HepG2 (cell line): Measurements from ENCODE around the gene CCS. TPM values are rescaled to one million over a fixed set of nuclear protein-coding genes. Genes with fewer than 3 reads are reported as not detected.

Source experiments
- ARHGAP35 ChIP-seq: sonication (generic); formaldehyde crosslinking; IDR thresholded peaks from 2 replicates; pipeline ENCODE4 v1.9.0; 2022; ENCODE audit warnings: mild to moderate bottlenecking, inconsistent platforms, moderate library complexity, missing genetic modification reagents, borderline replicate concordance
- DR1 ChIP-seq: sonication (generic); formaldehyde crosslinking; IDR thresholded peaks from 2 replicates; pipeline ENCODE4 v1.8.0; 2021; ENCODE audit warnings: mild to moderate bottlenecking, missing genetic modification reagents, inconsistent platforms
- FOXC1 ChIP-seq: sonication (generic); formaldehyde crosslinking; IDR thresholded peaks from 2 replicates; pipeline ENCODE4 v1.8.0; 2022; ENCODE audit warnings: mild to moderate bottlenecking, missing genetic modification reagents, borderline replicate concordance
- HMG20A ChIP-seq: IDR thresholded peaks from 2 replicates; pipeline ENCODE4 v1.6.1; 2016; ENCODE audit warnings: borderline replicate concordance
- LCORL ChIP-seq, 2 experiments: fragments of 450-650 bp in 1 of 2; sonication (generic) in 1 of 2; formaldehyde crosslinking in 1 of 2; IDR thresholded peaks; 2 replicates each; pipeline versions ENCODE4 v1.5.0 to v1.6.1; 2017 to 2020; ENCODE audit warnings: antibody characterized with exemption in 1 of 2, missing genetic modification reagents in 1 of 2
- MTF2 ChIP-seq: sonication (generic); formaldehyde crosslinking; IDR thresholded peaks from 2 replicates; pipeline ENCODE4 v1.5.0; 2020; ENCODE audit warnings: missing genetic modification reagents, borderline replicate concordance
- NFYC ChIP-seq: IDR thresholded peaks from 2 replicates; pipeline ENCODE4 v1.6.1; 2016; ENCODE audit warnings: missing genetic modification reagents, missing compliant biosample characterization
- NR3C1 ChIP-seq: sonication (generic); formaldehyde crosslinking; IDR thresholded peaks from 2 replicates; pipeline ENCODE4 v1.4.0; 2020; ENCODE audit warnings: missing genetic modification reagents
- RFX1 ChIP-seq: fragments of 450-650 bp; IDR thresholded peaks from 2 replicates; pipeline ENCODE4 v1.6.1; 2017
- SALL2 ChIP-seq: sonication (generic); formaldehyde crosslinking; IDR thresholded peaks from 2 replicates; pipeline ENCODE4 v1.8.1; 2023; ENCODE audit warnings: mild to moderate bottlenecking, missing genetic modification reagents, inconsistent platforms
- SATB2 ChIP-seq: sonication (generic); formaldehyde crosslinking; IDR thresholded peaks from 2 replicates; pipeline ENCODE4 v1.5.0; 2020; ENCODE audit warnings: missing genetic modification reagents
- SUZ12 ChIP-seq: fragments of 150-350 bp; IDR thresholded peaks from 2 replicates; pipeline ENCODE4 v1.6.1; 2014; ENCODE audit warnings: low read depth, low read length
- ZNF292 ChIP-seq: sonication (generic); formaldehyde crosslinking; IDR thresholded peaks from 2 replicates; pipeline ENCODE4 v1.8.1; 2022; ENCODE audit warnings: mild to moderate bottlenecking, low read depth, missing genetic modification reagents, borderline replicate concordance
- ZNF432 ChIP-seq: sonication (generic); formaldehyde crosslinking; IDR thresholded peaks from 2 replicates; pipeline ENCODE4 v1.5.0; 2020; ENCODE audit warnings: missing genetic modification reagents, mild to moderate bottlenecking, borderline replicate concordance
- ZNF567 ChIP-seq: sonication (generic); formaldehyde crosslinking; IDR thresholded peaks from 2 replicates; pipeline ENCODE4 v1.8.1; 2023; ENCODE audit warnings: mild to moderate bottlenecking, missing genetic modification reagents, borderline replicate concordance
- ZNF607 ChIP-seq: sonication (generic); formaldehyde crosslinking; IDR thresholded peaks from 2 replicates; pipeline ENCODE4 v1.5.1; 2020; ENCODE audit warnings: missing genetic modification reagents, mild to moderate bottlenecking, borderline replicate concordance
- ZNF746 ChIP-seq: sonication (generic); formaldehyde crosslinking; IDR thresholded peaks from 2 replicates; pipeline ENCODE4 v1.8.0; 2022; ENCODE audit warnings: mild to moderate bottlenecking, missing genetic modification reagents
- ZNF776 ChIP-seq: sonication (generic); formaldehyde crosslinking; IDR thresholded peaks from 2 replicates; pipeline ENCODE4 v1.4.0; 2020; ENCODE audit warnings: mild to moderate bottlenecking, missing genetic modification reagents
- polyA plus RNA-seq, 8 experiments: library from polyadenylated mRNA; depleted of rRNA in 3 of 8; stranded (reverse) in 7 of 8; unstranded in 1 of 8; fragments of >200 nt; fragmentation: Illumina TruSeq in 4 of 8; extraction: Trizol in 4 of 8; gene quantifications; 2 replicates each; pipeline versions ENCODE4 v1.2.1 to v1.2.3, GENCODE V29; 2011 to 2016; ENCODE audit warnings: low read depth in 4 of 8, missing spikeins in 1 of 8, mixed read lengths in 1 of 8; ENCODE audit not compliant: insufficient read depth in 1 of 8
- total RNA-seq, 5 experiments: library from RNA; depleted of rRNA; stranded (reverse); fragments of >200 nt; fragmentation: Illumina TruSeq; extraction: Trizol; gene quantifications; 2 replicates each; pipeline ENCODE4 v1.2.3, GENCODE V29; 2016; ENCODE audit warnings: low read depth in 1 of 5
- TF ChIP-seq, protein P1 (sequence below): sonication (generic); formaldehyde crosslinking; IDR thresholded peaks from 2 replicates; pipeline ENCODE4 v1.5.0; 2020; ENCODE audit warnings: mild to moderate bottlenecking, missing genetic modification reagents, borderline replicate concordance
- TF ChIP-seq, protein P2 (sequence below), 2 experiments: fragments of 450-650 bp in 1 of 2; sonication (generic) in 1 of 2; formaldehyde crosslinking; IDR thresholded peaks; 2 replicates each; pipeline versions ENCODE4 v1.5.0 to v1.8.0; 2020 to 2022; ENCODE audit warnings: mild to moderate bottlenecking in 1 of 2, missing genetic modification reagents in 1 of 2
- TF ChIP-seq, protein P3 (sequence below): sonication (generic); formaldehyde crosslinking; IDR thresholded peaks from 2 replicates; pipeline ENCODE4 v1.8.1; 2023; ENCODE audit warnings: mild to moderate bottlenecking, missing genetic modification reagents
- TF ChIP-seq, protein P4 (sequence below): sonication (generic); formaldehyde crosslinking; IDR thresholded peaks from 2 replicates; pipeline ENCODE4 v1.8.0; 2022; ENCODE audit warnings: missing genetic modification reagents, low read depth, mild to moderate bottlenecking, borderline replicate concordance

CCS gene
- total and polyA plus RNA-seq, 2 of the 13 experiments (the other 11 are each of a cell fraction or from before 2014, with no cell fraction given), result 25.4 to 44.6 TPM

DNA sequence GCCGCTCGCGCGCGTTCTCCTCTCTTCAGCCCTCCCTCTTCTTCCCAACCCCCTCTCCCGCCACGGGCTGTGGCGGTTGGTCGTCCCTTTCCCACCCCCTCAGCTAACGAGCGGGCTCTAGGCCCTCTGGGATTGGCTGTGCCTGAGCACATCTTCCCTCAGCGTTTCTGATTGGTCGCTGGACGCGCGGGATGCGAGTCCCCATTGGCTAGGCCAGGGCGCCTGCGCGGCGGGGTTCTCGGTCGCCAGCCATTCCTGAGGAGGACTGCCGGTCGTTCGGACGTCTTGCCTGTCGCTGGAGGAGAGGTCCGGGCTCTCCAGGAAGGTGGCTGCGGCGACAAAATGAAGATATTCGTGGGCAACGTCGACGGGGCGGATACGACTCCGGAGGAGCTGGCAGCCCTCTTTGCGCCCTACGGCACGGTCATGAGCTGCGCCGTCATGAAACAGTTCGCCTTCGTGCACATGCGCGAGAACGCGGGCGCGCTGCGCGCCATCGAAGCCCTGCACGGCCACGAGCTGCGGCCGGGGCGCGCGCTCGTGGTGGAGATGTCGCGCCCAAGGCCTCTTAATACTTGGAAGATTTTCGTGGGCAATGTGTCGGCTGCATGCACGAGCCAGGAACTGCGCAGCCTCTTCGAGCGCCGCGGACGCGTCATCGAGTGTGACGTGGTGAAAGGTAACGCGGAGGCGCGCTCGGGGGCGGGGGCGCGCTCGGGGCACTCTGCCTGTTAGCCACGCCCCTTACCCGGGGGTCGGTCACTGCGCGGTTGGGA, 23.6 kb downstream of the CCS start, which contains the start of gene RBM14 (continued):
- TF ChIP-seq ARHGAP35 (CRISPR knock-in tag), result no peak; the same call in 1 of the 2 replicates
- TF ChIP-seq ZNF776 (CRISPR knock-in tag), result no peak; the same call in 1 of the 2 replicates
- no peak; the same call in 1 of the 2 replicates for TF ChIP-seq MTF2 (CRISPR knock-in tag)
- peak; percentile 93 for TF ChIP-seq SALL2 (CRISPR knock-in tag)
- 0 out of 2 replicates have a peak, but pooled peaks have one; percentile 28 for TF ChIP-seq HMG20A (CRISPR knock-in tag)
- no peak for TF ChIP-seq NR3C1 (CRISPR knock-in tag)
- no peak for TF ChIP-seq ZNF292 (CRISPR knock-in tag)
- TF ChIP-seq, protein P1, sequence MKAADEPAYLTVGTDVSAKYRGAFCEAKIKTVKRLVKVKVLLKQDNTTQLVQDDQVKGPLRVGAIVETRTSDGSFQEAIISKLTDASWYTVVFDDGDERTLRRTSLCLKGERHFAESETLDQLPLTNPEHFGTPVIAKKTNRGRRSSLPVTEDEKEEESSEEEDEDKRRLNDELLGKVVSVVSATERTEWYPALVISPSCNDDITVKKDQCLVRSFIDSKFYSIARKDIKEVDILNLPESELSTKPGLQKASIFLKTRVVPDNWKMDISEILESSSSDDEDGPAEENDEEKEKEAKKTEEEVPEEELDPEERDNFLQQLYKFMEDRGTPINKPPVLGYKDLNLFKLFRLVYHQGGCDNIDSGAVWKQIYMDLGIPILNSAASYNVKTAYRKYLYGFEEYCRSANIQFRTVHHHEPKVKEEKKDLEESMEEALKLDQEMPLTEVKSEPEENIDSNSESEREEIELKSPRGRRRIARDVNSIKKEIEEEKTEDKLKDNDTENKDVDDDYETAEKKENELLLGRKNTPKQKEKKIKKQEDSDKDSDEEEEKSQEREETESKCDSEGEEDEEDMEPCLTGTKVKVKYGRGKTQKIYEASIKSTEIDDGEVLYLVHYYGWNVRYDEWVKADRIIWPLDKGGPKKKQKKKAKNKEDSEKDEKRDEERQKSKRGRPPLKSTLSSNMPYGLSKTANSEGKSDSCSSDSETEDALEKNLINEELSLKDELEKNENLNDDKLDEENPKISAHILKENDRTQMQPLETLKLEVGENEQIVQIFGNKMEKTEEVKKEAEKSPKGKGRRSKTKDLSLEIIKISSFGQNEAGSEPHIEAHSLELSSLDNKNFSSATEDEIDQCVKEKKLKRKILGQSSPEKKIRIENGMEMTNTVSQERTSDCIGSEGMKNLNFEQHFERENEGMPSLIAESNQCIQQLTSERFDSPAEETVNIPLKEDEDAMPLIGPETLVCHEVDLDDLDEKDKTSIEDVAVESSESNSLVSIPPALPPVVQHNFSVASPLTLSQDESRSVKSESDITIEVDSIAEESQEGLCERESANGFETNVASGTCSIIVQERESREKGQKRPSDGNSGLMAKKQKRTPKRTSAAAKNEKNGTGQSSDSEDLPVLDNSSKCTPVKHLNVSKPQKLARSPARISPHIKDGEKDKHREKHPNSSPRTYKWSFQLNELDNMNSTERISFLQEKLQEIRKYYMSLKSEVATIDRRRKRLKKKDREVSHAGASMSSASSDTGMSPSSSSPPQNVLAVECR (CRISPR knock-in tag), result peak; percentile 96
- no peak for TF ChIP-seq LCORL (IDR thresholded peaks at IDR 0.05)
- peak; percentile 37 for TF ChIP-seq LCORL (CRISPR knock-in tag; IDR thresholded peaks at IDR 0.05)
- TF ChIP-seq RFX1, result no peak
- no peak for TF ChIP-seq SUZ12
- TF ChIP-seq, protein P2, sequence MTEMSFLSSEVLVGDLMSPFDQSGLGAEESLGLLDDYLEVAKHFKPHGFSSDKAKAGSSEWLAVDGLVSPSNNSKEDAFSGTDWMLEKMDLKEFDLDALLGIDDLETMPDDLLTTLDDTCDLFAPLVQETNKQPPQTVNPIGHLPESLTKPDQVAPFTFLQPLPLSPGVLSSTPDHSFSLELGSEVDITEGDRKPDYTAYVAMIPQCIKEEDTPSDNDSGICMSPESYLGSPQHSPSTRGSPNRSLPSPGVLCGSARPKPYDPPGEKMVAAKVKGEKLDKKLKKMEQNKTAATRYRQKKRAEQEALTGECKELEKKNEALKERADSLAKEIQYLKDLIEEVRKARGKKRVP (CRISPR knock-in tag; IDR thresholded peaks at IDR 0.05), result peak in 1 of 2 experiments; percentile 55; a peak in 1 of 4 replicates
- TF ChIP-seq DR1, result peak; percentile 93
- TF ChIP-seq FOXC1 (CRISPR knock-in tag), result peak; percentile 93
- 0 out of 2 replicates have a peak, but pooled peaks have one; percentile 53 for TF ChIP-seq ZNF607 (CRISPR knock-in tag)
- peak; percentile 25; the same call in 1 of the 2 replicates for TF ChIP-seq SATB2 (CRISPR knock-in tag)
- 0 out of 2 replicates have a peak, but pooled peaks have one; percentile 63 for TF ChIP-seq ZNF567
- TF ChIP-seq, protein P3, sequence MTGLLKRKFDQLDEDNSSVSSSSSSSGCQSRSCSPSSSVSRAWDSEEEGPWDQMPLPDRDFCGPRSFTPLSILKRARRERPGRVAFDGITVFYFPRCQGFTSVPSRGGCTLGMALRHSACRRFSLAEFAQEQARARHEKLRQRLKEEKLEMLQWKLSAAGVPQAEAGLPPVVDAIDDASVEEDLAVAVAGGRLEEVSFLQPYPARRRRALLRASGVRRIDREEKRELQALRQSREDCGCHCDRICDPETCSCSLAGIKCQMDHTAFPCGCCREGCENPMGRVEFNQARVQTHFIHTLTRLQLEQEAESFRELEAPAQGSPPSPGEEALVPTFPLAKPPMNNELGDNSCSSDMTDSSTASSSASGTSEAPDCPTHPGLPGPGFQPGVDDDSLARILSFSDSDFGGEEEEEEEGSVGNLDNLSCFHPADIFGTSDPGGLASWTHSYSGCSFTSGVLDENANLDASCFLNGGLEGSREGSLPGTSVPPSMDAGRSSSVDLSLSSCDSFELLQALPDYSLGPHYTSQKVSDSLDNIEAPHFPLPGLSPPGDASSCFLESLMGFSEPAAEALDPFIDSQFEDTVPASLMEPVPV (CRISPR knock-in tag), result peak; percentile 66; the same call in 1 of the 2 replicates
- TF ChIP-seq, protein P4, sequence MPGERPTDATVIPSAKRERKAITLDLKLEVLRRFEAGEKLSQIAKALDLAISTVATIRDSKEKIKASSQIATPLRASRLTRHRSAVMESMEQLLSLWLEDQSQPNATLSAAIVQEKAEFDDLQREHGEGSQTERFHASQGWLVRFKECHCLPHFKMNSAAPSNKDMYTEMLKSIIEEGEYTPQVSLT (CRISPR knock-in tag), result no peak
- TF ChIP-seq NFYC (CRISPR knock-in tag), result peak; percentile 99
- no peak for TF ChIP-seq ZNF432 (CRISPR knock-in tag)
- TF ChIP-seq ZNF746 (CRISPR knock-in tag), result 0 out of 2 replicates have a peak, but pooled peaks have one; percentile 55
